Activated T-cell treated with anti-CD3 and anti-CD28 coated beads, Interleukin-2, amount 50 U/mL, for 24 hours (primary cell): ENCODE results near the gene LHB.

Experiments used
- DNase-seq: peaks from one replicate; pipeline ENCODE4 v3.0.0-alpha.2; 2020
- H3K27ac Mint-ChIP-seq: 2 replicates; pipeline ENCODE4 v1.8.0; 2020; ENCODE audit warnings: mild to moderate bottlenecking, mixed read lengths
- H3K27me3 Mint-ChIP-seq: 2 replicates; pipeline ENCODE4 v1.8.0; 2020; ENCODE audit warnings: mixed read lengths
- H3K36me3 Mint-ChIP-seq: 2 replicates; pipeline ENCODE4 v1.8.0; 2020; ENCODE audit warnings: low read depth, mixed read lengths
- H3K4me1 Mint-ChIP-seq: 2 replicates; pipeline ENCODE4 v1.8.0; 2020; ENCODE audit warnings: low read depth, mixed read lengths
- H3K4me3 Mint-ChIP-seq: 2 replicates; pipeline ENCODE4 v1.8.0; 2020; ENCODE audit warnings: mild to moderate bottlenecking, moderate library complexity, mixed read lengths
- H3K9me3 Mint-ChIP-seq: 2 replicates; pipeline ENCODE4 v1.8.0; 2020; ENCODE audit warnings: mixed read lengths

The LHB gene

DNA sequence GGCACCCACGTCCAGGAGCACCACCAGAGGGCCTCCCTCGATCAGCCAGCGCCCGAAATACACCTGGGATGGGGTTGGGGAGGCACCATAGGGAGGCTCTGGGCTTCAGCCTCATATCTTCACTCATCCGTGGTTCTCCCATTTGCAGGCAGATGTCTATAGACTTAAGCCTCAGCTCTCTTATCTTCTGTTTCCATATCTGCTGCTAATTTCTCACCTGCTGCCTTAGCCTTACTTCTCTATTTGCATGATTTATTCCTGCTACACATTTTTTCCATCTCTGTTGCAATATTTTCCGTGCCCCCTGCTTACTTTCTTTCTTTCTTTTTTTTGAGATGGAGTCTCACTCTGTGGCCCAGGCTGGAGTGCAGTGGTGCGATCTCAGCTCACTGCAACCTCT, 29.6 kb downstream of the LHB start:
- H3K36me3 Mint-ChIP-seq: peaks cover 71% of the 10 kb centered on the region

DNA sequence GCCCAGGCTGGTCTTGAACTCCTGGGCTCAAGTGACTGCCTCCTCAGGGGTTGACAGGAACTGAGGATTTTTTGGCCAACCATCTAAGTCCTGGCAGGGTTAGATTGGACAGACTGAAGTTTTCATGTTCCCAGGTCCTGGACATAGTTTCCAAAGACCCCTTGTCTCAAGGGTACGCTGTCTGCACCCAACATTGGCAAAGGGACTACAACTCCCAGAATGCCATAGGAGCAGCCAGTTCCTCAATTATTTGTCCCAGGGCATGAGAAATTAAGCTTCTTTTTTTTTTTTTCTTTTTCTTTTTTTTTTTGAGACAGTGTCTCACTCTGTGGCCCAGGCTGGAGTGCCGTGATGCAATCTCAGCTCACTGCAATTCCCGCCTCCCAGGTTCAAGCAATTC, 30.7 kb downstream of the LHB start:
- no peak overlapping the region for H3K4me3 Mint-ChIP-seq
- peaks cover 77% of the 10 kb centered on the region for H3K36me3 Mint-ChIP-seq
- DNase-seq: no peak
- H3K27ac Mint-ChIP-seq: no peak overlapping the region
- H3K4me1 Mint-ChIP-seq: peaks cover 30% of the 10 kb centered on the region
- no peaks in the 10 kb centered on the region for H3K9me3 Mint-ChIP-seq
- H3K27me3 Mint-ChIP-seq: no peaks in the 10 kb centered on the region

More for the DNA sequence above, 29.6 kb downstream of the LHB start:
- no peak overlapping the region for H3K4me3 Mint-ChIP-seq
- DNase-seq: no peak
- H3K4me1 Mint-ChIP-seq: peaks cover 37% of the 10 kb centered on the region
- H3K27ac Mint-ChIP-seq: peak overlapping the region; percentile 65
- no peaks in the 10 kb centered on the region for H3K9me3 Mint-ChIP-seq
- no peaks in the 10 kb centered on the region for H3K27me3 Mint-ChIP-seq

DNA sequence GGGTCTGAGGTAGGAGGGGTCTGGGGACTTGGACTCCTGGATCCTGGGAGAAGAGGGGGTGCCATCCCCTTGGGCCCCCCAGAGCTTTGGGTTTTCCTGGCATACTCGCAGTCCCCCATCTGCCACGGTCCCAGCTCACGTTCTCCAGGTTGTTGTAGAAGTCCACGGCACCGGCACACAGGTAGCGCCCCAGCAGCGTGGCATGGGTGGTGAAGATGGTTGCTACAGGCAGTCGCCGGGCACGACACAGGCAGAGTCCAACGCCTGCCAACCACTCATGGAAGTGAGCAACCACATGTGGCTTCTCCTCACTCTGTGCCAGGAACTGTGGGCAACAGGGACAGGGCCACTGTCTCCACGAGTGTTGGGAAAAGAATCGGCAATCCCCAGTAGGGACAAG, 31.2 kb downstream of the LHB start:
- Mint-ChIP-seq H3K27ac (no peak overlapping the region), H3K9me3 (no peaks in the 10 kb centered on the region), H3K36me3 (peaks cover 74% of the 10 kb centered on the region), H3K4me1 (peaks cover 26% of the 10 kb centered on the region), H3K4me3 (no peak overlapping the region), H3K27me3 (no peaks in the 10 kb centered on the region)
- no peak for DNase-seq

DNA sequence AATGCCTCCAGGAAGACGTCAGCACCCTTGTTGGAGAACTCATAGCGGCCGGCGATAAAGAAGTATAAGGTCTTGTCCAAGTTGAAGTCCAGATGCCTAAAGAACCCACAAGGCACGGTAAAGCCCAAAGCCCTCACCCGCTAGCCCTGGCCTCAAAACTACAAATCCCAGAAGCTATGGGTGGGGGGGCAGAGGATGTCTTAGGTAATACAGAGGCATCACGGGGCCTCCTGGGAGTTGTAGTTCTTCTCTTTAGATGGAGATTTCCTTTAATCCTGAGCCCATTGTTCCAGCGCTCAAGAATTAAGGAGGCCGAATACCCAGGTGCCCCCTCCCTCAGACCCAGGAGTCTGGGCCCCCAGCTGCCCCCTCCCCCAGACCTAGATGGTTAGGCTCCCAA, 34.6 kb downstream of the LHB start:
- Mint-ChIP-seq H3K36me3 (peaks cover 70% of the 10 kb centered on the region), H3K4me1 (peaks cover 17% of the 10 kb centered on the region), H3K27me3 (no peaks in the 10 kb centered on the region), H3K27ac (no peak overlapping the region), H3K4me3 (no peak overlapping the region), H3K9me3 (no peaks in the 10 kb centered on the region)
- no peak for DNase-seq

DNA sequence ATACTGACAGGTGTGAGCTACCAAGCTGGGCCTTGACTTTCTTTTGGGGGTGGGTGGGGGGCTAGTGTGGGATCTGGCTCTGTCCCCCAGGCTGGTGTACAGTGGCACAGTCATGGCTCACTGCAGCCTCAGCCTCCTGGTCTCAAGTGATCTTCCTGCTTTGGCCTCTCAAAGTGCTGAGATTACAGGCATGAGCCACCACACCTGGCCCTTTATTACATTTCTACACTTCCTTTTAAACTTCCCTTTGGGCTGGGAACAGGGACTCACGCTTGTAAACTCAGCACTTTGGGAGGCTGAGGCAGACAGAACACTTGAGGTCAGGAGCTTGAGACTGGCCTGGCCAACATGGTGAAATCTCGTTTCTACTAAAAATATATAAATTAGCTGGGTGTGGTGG, 39.8 kb downstream of the LHB start:
- peaks cover 10% of the 10 kb centered on the region for H3K4me1 Mint-ChIP-seq
- no peaks in the 10 kb centered on the region for H3K27me3 Mint-ChIP-seq
- H3K27ac Mint-ChIP-seq: no peak overlapping the region
- no peak overlapping the region for H3K4me3 Mint-ChIP-seq
- DNase-seq: no peak
- no peaks in the 10 kb centered on the region for H3K9me3 Mint-ChIP-seq
- H3K36me3 Mint-ChIP-seq: peaks cover 60% of the 10 kb centered on the region

DNA sequence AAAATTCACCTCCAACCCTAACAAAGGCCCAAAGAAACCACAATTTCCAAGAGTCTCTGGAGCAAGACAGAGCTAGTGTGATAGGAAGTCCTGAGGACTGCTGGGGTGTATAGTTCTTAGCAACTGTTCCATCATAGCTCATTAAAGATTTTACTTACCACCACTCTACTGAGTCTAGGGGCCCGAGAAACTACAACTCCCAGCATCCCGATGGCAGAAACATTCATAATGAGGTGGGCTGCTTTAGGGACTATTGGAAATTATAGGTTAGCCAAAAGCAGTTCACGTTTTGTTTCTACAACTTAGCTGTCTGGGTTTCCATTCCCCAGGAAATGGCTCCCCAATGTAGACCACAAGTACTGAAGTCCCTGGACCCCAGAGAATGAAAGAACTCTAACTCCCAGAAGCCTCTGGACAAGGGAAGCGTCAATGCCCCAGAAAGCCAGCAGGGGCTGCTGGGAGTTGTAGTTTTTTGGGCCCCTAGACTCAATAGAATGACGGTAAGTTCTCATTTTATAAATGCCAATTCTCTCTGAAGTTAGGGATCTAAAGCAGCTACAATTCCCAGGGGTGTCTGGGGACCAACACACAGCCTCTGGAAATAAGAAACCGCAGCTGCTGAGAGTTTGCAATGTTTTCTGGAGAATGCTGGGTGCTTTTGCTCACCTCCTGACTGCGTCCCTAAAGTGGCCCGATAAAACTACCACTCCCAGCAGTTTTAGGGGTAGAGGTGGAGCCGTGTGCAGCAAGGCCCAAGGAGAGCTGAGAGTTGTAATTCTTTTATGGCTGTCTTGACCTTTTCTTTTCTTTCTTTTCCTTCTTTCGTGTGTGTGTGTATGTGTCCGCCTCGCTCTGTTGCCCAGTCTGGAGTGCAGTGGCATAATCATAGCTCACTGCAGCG, 40.7 kb downstream of the LHB start:
- Mint-ChIP-seq H3K9me3 (no peaks in the 10 kb centered on the region), H3K27me3 (no peaks in the 10 kb centered on the region), H3K27ac (peak overlapping the region; percentile 44), H3K36me3 (peaks cover 54% of the 10 kb centered on the region), H3K4me3 (no peak overlapping the region), H3K4me1 (peaks cover 10% of the 10 kb centered on the region)
- DNase-seq: no peak

DNA sequence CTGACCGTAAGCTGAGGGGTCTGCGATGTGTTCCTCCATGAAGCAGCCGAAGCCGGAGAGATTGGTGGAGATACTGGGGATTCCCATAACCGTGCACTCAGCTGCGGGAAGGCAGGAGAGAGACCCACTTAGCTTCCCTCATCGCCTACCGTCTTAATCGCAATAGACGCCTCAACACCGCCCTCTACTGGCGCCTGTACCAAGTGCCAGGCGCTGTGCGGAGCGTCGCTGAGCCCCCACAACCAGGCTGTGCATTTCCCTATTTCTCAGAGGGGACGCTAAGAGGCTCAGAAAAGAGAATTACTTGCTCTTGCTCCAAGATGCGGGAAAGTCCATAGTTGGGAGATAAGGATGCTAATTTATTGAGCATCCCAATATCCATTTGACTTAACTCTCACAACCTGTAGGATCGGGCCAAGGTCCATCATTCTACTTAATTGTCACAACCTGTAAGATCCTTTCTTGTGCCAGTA, 45.9 kb downstream of the LHB start:
- H3K27ac Mint-ChIP-seq: peak overlapping the region; percentile 76

DNA sequence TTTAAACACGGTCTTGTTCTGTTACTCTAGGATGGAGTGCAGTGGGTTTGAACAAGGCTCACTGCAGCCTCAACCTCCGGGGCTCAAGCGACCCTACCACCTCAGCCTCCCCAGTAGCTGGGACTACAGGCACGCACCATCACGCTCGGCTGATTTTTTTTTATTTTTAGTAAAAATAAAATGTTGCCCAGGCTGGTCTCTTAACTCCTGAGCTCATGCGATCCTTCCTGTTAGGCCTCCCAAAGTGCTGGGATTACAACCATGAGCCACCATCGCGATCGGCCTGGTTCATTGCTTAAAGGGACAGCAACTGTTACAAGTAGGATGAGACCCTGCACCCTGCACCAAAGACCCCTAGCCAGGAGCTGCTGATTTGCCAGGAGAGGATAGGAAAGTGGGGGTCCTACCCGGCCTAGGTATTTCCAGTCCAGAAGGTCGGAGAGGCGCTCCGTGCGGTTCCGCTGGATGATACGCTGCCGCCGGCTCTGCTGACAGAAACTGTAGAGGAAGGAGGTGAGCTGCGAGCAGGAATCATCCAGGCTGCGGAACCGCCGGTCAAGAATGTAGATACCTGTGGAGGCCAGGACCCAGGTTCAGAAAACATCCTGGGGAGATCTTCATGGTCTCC, 46.6 kb downstream of the LHB start:
- H3K27ac Mint-ChIP-seq: peak overlapping the region; percentile 75
- H3K27me3 Mint-ChIP-seq: no peaks in the 10 kb centered on the region
- peaks cover 75% of the 10 kb centered on the region for H3K36me3 Mint-ChIP-seq
- DNase-seq: no peak
- no peaks in the 10 kb centered on the region for H3K9me3 Mint-ChIP-seq
- H3K4me1 Mint-ChIP-seq: peaks cover 27% of the 10 kb centered on the region
- no peak overlapping the region for H3K4me3 Mint-ChIP-seq

More for the DNA sequence above, 45.9 kb downstream of the LHB start:
- peaks cover 72% of the 10 kb centered on the region for H3K36me3 Mint-ChIP-seq
- H3K4me3 Mint-ChIP-seq: no peak overlapping the region
- H3K9me3 Mint-ChIP-seq: no peaks in the 10 kb centered on the region
- peaks cover 25% of the 10 kb centered on the region for H3K4me1 Mint-ChIP-seq
- peak; percentile 89 for DNase-seq
- H3K27me3 Mint-ChIP-seq: no peaks in the 10 kb centered on the region

DNA sequence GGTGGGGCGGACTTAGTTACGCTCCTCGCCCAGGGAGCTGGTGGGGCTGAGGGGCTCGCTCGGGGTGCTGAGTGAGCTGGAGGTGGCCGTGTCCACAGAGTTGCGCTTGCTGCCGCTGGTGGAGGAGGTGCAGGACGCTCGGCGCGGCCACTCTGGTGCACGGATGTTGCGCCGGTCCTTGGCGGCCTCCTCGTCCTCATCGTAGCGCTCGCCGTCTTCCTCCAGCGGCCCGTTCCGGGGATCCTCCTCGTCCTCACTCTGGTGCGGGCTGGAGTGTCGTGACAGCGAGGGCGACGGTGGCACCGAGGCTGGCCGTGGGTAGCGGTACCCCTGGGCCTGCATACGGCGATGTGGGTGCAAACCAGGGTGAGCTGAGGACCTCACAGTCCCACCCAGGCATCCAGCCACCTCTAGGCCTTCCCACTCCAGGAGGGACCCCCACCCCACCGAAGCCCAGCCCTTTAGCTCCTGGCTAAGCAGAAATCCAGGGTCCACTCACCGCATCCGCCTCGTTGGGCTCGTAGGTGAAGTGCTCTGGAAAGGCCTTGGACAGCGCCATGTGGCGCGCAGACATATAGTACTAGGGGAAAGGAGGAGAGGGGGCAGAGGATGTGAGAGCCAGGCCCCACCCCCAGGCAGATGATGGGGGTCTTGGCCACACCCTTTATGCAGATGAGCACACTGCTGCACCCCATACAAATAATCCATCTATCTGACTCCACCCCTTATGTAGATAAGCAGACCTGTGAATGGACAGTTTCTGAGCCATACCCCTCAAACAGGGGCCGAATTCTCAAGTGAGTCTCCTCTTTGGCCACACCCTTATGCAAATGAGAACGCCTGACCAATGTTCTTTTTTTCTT, 47.4 kb downstream of the LHB start:
- no peaks in the 10 kb centered on the region for H3K27me3 Mint-ChIP-seq
- DNase-seq: no peak
- H3K36me3 Mint-ChIP-seq: peaks cover 78% of the 10 kb centered on the region
- no peaks in the 10 kb centered on the region for H3K9me3 Mint-ChIP-seq
- peaks cover 34% of the 10 kb centered on the region for H3K4me1 Mint-ChIP-seq
- H3K27ac Mint-ChIP-seq: peak overlapping the region; percentile 75
- no peak overlapping the region for H3K4me3 Mint-ChIP-seq

DNA sequence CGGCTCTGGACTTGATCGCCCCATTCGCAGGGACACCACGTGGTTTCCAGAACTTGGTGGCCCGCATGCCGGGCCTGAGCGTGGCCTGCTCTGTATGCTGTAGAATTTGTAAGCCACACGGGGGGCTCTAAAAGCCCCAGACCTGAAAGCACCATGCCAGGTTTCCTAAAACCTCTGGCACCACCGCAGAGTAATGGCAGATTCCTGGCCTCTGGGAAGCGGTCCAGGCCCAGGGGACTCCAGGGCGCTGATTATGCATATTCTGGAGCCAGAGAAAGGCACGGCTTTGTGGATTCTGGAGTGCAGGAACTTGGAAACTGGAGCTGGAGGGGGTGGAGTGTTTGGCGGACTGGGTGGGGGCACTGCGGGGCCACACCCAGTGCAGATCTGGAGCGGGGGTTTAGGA, 48.1 kb downstream of the LHB start:
- Mint-ChIP-seq H3K9me3 (no peaks in the 10 kb centered on the region), H3K27me3 (no peaks in the 10 kb centered on the region), H3K4me3 (no peak overlapping the region), H3K36me3 (peaks cover 71% of the 10 kb centered on the region), H3K4me1 (peaks cover 41% of the 10 kb centered on the region), H3K27ac (no peak overlapping the region)
- no peak for DNase-seq

DNA sequence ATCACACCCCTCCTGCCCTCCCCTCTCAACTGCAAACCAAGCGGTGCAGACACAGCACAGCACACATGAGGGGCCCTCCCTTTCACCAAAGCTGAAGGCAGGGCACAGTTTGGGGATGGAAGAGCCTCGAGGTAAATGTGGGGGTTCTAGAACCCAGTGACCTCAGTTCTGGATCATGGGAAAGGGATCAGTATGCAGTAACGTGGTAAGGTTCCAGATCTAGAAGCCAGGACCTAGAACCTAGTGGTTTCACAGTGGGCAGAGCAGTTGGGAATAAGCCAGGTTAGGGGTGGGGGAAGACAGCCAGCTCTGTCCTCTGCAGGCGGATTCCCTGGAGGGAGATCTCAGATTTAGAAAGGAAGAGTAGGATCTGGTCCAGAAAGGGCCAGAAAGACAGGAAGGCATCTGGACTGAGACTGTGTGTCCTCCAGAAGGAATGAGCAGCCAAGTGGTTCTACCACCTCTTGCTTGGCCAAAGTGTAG, 48.7 kb downstream of the LHB start:
- Mint-ChIP-seq H3K27me3 (no peaks in the 10 kb centered on the region), H3K36me3 (peaks cover 68% of the 10 kb centered on the region), H3K27ac (peak overlapping the region; percentile 97), H3K9me3 (no peaks in the 10 kb centered on the region), H3K4me1 (peaks cover 47% of the 10 kb centered on the region), H3K4me3 (peak overlapping the region; percentile 92)
- no peak for DNase-seq

DNA sequence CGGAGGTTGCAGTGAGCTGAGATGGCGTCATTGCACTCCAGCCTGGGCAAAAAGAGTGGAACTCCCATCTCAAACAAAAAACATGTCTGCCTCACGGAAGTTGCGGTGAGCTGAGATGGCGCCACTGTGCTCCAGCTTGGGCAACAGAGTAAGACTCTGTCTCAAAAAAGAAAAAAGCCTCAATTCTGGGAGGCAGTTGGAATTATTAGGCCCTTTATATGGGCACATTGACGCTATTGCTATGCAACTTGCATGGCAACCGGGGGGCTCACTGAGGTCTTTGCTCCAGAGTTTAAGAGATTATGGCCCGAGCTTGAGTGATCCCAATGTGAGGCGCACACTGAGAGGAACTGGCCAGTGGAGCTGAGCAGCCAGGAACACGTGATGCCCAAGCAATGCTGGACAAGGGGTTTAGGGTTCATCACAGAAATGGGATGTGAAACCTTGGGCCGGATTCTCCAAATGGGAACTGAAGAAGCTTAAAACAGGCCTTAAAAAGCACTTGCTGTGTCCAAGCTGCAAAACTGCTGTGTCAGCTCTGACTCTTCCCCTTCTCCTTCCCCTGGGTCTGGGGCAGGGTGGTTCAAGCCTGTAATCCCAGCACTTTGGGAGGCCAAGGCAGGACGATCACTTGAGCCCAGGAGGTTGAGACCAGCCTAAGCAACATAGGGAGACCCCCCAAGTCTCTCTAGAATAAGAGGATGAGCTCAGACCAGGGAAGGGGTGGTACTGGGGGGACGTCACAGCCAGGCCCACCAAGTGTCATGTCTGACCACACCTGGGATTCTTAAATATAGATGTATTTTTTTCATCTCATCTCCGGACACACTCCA, 49.3 kb downstream of the LHB start:
- H3K36me3 Mint-ChIP-seq: peaks cover 64% of the 10 kb centered on the region
- H3K27ac Mint-ChIP-seq: peak overlapping the region; percentile 97
- peaks cover 53% of the 10 kb centered on the region for H3K4me1 Mint-ChIP-seq
- H3K27me3 Mint-ChIP-seq: no peaks in the 10 kb centered on the region
- DNase-seq: no peak
- peak overlapping the region; percentile 92 for H3K4me3 Mint-ChIP-seq
- H3K9me3 Mint-ChIP-seq: no peaks in the 10 kb centered on the region

DNA sequence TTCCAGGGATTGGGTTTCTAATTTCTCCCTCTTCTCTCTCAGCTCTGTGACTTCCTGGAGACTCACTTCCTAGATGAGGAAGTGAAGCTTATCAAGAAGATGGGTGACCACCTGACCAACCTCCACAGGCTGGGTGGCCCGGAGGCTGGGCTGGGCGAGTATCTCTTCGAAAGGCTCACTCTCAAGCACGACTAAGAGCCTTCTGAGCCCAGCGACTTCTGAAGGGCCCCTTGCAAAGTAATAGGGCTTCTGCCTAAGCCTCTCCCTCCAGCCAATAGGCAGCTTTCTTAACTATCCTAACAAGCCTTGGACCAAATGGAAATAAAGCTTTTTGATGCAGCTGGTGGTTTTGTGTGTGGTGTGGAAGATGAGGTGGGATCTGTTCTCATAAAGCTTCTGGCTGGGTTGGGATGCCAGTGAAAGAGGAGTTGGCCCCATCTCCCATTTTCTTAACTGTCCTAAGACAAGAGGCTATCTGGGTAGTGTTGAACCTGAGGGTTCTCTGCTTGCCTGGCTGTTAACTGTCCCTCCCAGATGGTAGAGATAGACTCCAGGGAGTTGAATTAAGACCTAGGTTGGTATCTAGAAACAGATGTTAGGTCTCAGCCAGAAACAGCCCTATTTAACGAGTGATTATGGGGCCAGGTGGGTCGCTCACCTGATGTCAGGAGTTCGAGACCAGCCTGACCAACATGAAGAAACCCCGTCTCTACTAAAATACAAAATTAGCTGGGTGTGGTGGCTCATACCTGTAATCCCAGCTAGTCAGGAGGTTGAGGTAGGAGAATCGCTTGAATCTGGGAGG, 50.1 kb downstream of the LHB start:
- peaks cover 61% of the 10 kb centered on the region for H3K4me1 Mint-ChIP-seq
- H3K4me3 Mint-ChIP-seq: peak overlapping the region; percentile 92
- H3K27ac Mint-ChIP-seq: peak overlapping the region; percentile 97
- H3K9me3 Mint-ChIP-seq: no peaks in the 10 kb centered on the region
- peaks cover 67% of the 10 kb centered on the region for H3K36me3 Mint-ChIP-seq
- DNase-seq: no peak
- H3K27me3 Mint-ChIP-seq: no peaks in the 10 kb centered on the region
